OCI-M1 (cell line): ENCODE data around the gene FRMPD2.
"Not testable (repeated sequence)": the region's sequence is repeated elsewhere in the genome, so short reads cannot be mapped to it uniquely, and the experiment has no call there.

Experiments
- DNase-seq: peaks from one replicate; lab custom pipeline; 2025; lab: John Stamatoyannopoulos, UW

FRMPD2 gene

GRCh38 chr10:48197236-48197899, 77.1 kb downstream of the FRMPD2 start:
- DNase-seq = no peak

DNA sequence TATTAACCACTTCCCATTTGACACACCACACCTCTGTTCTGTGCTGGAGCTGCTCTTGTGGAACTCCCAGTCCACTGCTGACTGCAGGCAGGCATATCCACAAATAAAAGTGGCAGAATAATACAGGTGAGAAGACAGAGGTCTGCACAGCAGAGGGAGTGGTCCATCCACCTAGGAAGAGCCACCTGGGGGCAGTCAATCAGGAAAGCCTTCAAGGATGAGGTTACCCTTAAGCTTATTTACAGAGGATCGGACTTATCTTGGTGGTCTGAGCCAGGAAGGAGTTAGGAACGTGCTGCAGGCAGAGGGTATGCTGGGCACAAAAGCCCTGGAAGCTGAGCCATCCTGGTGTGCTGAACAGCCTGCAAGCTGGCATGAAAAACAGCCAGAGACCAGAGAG, 78.7 kb downstream of the FRMPD2 start:
- no peak for DNase-seq

GRCh38 chr10:48194830-48195229, 79.7 kb downstream of the FRMPD2 start:
- DNase-seq = no peak

DNA sequence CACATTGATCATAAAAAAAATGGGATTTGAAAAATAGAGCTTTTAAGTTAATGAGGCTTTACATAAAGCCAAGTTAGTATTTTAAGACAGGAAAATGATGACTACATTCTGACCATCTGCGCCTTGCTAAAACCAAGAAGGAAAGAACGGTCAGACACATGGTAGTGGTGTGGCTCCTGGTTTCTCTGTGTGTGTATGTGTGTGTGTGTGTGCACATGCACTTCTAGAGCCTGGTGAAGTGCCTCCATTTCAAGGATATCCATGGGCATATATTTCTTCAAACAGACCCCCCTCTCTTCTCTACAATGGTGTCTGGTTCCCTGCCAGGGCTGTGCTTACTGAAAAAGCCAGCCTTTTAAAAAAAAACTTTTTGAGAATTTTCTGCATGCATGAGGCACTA, 80.9 kb downstream of the FRMPD2 start:
- DNase-seq = no peak

DNA sequence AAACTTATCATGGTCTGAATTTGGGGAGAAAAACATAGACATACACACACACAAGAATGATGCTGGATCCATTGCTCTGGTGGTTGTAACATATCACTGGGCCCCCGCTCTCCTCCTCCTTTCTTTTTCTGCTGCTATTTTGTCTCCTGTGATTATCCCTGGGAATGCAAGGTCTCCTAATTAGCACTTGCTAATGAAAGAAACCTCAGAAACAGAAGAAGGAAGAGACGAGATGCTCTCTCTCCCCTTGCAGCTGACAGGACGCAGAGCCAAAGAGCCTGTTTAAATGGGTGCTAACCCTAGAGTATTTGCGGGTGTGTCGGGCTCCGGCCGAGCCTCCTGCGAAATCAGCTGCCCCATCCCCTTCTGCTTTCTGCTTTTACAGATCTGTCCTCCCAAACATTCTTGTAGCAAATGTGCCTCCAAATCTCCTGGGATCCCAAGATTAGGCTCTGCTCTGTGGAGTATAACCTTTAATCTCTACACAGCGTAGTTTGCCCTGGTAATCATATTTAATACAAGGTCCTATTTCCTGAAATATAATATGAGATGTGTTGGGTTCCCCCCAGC, 81.5 kb downstream of the FRMPD2 start:
- DNase-seq = no peak

- no peak for DNase-seq
Measured at GRCh38 chr10:48187713-48188485, 86.6 kb downstream of the FRMPD2 start.

GRCh38 chr10:48187126-48187525, 87.4 kb downstream of the FRMPD2 start:
- peak; percentile 37 for DNase-seq

GRCh38 chr10:48186264-48186804, 88.2 kb downstream of the FRMPD2 start:
- DNase-seq = not testable (repeated sequence)

DNA sequence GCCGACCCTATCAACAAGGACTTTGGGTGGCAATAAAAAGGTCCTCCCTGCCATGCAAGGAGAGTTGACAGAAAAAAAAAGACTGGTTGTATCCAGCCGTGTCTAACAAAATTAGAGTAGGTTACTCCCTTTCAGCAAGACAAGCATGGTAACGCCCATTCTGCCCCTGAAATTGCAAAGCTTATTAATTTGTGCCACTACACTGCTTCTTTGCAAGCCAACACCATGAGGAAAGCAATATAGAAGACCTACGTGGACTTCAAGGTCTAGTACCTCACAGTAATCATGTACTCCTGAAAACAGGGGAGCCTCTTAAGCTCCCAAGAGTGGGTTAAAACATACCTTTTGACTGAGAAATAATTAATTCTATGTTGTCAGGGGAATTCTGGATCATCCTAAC, 90.3 kb downstream of the FRMPD2 start:
- no peak for DNase-seq

- not testable (repeated sequence) for DNase-seq
Measured at GRCh38 chr10:48172715-48173114, 101.8 kb downstream of the FRMPD2 start.

DNA sequence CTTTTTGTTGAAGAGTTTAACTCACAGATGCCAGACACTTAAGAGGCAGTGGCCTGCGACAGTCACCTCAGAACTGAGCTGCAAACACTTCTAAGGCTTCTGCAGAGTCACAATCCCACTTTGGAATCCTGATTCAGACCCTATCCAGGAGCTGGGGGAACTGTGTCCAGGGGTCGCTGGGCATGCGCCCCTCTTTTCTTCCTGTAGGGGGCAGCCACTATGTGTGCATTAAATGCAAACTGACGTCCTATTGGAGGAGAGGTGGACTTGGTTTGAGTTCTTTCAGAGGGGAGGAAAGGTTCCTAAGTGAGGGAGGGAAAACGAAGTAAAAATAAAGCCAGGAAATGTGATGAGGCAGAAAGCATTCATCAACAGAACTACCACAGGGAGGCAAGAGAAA, 113.8 kb downstream of the FRMPD2 start:
- not testable (repeated sequence) for DNase-seq

- DNase-seq = not testable (repeated sequence)
Measured at GRCh38 chr10:48160163-48160562, 114.3 kb downstream of the FRMPD2 start.

- DNase-seq = peak; percentile 20
Measured at GRCh38 chr10:48154211-48155140, 120.0 kb downstream of the FRMPD2 start.

DNA sequence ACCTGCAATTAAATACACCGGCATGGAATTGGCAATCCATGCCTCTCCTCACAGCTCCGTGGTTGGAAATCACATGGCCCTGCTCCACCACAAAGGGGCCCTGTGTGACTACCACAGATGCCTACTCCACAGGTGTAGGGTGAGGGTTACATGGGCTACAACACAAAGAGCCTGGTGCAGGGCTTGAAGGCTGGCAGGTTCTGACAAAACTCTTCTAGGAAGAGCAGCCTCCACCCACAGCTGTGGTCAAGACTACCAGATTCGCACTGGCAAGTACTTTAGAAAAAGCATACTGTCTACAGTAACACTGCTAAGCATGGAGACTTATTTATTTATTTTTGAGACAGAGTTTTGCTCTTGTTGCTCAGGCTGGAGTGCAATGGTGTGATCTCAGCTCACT, 126.9 kb downstream of the FRMPD2 start:
- not testable (repeated sequence) for DNase-seq

DNA sequence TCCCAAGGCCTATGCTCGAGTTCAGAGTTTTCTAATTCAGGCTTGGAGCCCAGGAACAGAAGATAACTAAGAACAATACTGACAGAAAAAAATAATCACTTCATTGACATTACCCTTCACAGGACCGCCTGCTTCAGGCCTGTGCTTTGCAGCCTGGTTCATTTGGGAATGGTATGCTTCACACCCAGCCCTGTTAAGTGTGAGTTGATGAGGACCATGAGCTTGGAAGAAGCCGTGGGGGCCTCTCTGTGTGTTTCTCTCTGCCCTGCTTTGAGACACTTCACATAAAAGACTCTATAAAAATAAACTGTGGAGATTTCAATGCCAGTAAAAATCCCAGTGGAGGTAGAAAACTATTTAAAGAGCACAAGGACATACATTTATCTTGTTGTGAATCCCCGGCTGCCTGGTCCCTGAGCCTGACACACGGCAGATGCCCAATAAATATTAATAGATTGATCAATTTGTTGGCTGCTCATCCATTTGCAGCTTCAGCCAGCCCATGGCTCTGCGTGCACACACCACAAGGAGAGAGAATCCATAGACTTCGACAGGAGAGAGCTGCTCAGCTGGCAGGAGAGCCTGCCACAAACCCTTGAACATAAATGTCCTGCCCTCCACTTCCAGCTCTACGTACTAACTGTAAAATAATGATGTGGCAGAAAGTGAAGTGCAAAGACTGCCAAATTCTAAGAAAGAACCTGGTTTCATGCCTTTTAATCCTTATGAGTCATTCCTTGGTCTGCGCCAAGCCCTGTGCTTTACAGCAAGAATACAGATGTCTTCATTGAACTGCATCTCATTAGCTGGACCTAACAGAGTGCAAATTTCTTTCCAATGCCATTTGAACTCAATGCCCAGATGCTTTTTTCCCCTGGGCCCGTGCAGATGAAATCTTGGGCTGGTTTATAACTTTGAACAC, 130.5 kb downstream of the FRMPD2 start:
- not testable (repeated sequence) for DNase-seq

- DNase-seq = not testable (repeated sequence)
Measured at GRCh38 chr10:48140949-48141348, 133.5 kb downstream of the FRMPD2 start.

GRCh38 chr10:48139953-48140850, 134.3 kb downstream of the FRMPD2 start:
- DNase-seq = not testable (repeated sequence)

DNA sequence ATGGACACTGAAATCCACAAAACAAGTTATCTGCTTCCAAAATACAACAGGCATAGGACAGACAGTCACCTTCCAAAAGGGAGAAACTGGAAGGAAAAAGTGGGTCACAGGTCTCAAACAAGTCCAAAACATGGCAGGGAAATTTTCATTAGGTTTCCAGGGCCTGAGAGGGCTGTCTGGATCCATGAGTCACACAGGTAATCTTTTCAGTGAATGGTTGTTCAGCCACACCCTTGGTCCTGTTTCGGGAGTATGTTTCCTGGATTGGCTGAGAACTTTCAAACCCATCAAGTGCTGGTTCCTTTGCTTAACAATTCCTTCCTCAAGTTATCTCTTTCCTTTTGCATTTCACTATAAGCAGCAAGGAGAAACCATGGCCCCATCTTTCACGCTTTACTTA, 145.5 kb downstream of the FRMPD2 start:
- DNase-seq = not testable (repeated sequence)

DNA sequence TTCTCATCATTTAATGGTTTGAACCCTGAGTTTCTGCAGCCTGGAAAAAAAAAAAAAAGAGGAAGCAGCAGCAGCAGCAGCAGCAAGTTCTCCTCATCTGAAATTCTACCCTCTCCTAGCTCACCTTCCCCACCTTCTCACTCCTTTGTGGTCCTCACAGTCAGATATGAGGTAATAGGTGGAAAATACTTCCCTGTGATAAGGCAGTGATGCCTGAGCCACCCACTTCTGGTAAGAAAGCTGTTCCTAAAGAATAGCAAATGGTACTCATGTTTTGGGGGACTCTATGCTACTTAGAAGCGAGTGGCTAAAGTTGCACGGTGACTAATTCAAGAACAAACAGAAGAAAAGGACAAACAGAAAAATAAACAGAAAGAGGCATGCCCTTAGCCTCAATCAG, 148.2 kb downstream of the FRMPD2 start:
- not testable (repeated sequence) for DNase-seq

DNA sequence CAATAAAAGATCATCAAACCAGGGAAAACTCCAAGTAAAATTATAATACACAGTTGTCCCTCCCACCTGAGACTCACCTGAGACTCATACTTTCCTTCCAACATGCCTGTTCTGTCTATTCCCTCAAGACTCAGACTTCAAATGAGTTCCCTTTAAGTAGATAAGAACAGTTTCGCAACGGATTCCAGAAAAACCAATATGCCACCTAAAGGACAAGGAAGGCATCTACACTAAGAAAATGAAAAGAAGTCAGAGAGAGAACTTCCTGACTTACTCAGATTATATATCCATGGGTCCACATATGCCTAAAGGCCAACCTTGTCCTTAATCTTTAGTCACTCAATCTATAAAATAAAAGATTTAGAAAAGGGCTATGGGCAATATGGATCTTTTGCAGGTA, 148.9 kb downstream of the FRMPD2 start:
- DNase-seq = peak; percentile 25
